Adrenal gland (tissue), 12 donors: Measurements from ENCODE around the gene ZDHHC5. TPM values are rescaled to one million over a fixed set of nuclear protein-coding genes. Genes with fewer than 3 reads are reported as not detected.
"Not testable (repeated sequence)": the region's sequence is repeated elsewhere in the genome, so short reads cannot be mapped to it uniquely, and the experiment has no call there.

Experiments
- DNase-seq, 7 donors: peaks; one replicate each; pipeline ENCODE4 v3.0.0-alpha.2; 2019 to 2020
- H3K27ac ChIP-seq, 5 donors: fragments of 200-600 bp; sonication (generic) in 4 of 5; 1 replicate in 3 of 5; 2 replicates in 2 of 5; pipeline versions ENCODE4 v1.5.1 to v1.8.0; 2016 to 2020; ENCODE audit warnings: mild to moderate bottlenecking in 1 of 5
- H3K27me3 ChIP-seq: fragments of 200-600 bp; 2 replicates; pipeline ENCODE4 v1.8.0; 2021
- H3K36me3 ChIP-seq, 2 donors: fragments of 200-600 bp; replicated peaks in 1 of 2; 1 replicate in 1 of 2; 2 replicates in 1 of 2; pipeline versions ENCODE4 v1.5.1 to v1.8.0; 2018 to 2022
- H3K4me1 ChIP-seq, 2 donors: fragments of 200-600 bp; replicated peaks in 1 of 2; 1 replicate in 1 of 2; 2 replicates in 1 of 2; pipeline versions ENCODE4 v1.5.1 to v1.8.0; 2018 to 2021
- H3K4me3 ChIP-seq, 4 donors: fragments of 200-600 bp; sonication (generic) in 3 of 4; one replicate each; pipeline ENCODE4 v1.5.1; 2016 to 2018
- H3K9me3 ChIP-seq, 3 donors: fragments of 200-600 bp; sonication (generic) in 1 of 3; replicated peaks in 1 of 3; 1 replicate in 2 of 3; 2 replicates in 1 of 3; pipeline versions ENCODE4 v1.5.1 to v1.8.0; 2016 to 2021
- POLR2A ChIP-seq, 2 donors: fragments of 450-650 bp; IDR thresholded peaks; one replicate each; pipeline ENCODE4 v1.6.1; 2017; ENCODE audit warnings: antibody characterized with exemption in 2 of 2, mild to moderate bottlenecking in 2 of 2, moderate library complexity in 1 of 2
- WGBS, 4 donors: extraction: QIAGEN DNeasy Blood & Tissue Kit in 2 of 4; methylation state at CpG; one replicate each; pipeline versions ENCODE4 v1.1.5 to v1.1.7; 2013 to 2017; 5-methylcytosine and 5-hydroxymethylcytosine counted together
- intact Hi-C, 2 donors: fragments of 100-400 bp; cut with DNase I; formaldehyde crosslinking; loops; one replicate each; pipeline versions ENCODE4 v1.14.1 to v1.15.0; 2022 to 2023
- polyA plus RNA-seq, 3 donors: library from polyadenylated mRNA; stranded (reverse); fragments of 200-250 nt in 2 of 3; fragments of 350-450 nt in 1 of 3; fragmentation: Illumina TruSeq in 1 of 3; extraction: RNeasy Lipid Tissue Mini Kit (QIAGEN cat#74804) in 1 of 3; gene quantifications; one replicate each; pipeline ENCODE4 v1.2.3, GENCODE V29; 2013 to 2014
- total RNA-seq, 9 donors: library from RNA; depleted of rRNA in 4 of 9; stranded (reverse); fragments of >200 nt in 4 of 9; fragments of 120-200 nt in 1 of 9; fragmentation: NEBNext Ultra II Directional in 1 of 9; extraction: Animal tissue kit (Norgen Biotek cat#: 25700) in 1 of 9; gene quantifications; one replicate each; pipeline versions ENCODE4 v1.1.0 to v1.2.4, GENCODE V29; 2013 to 2023
- TF ChIP-seq, protein P1 (sequence below), 6 experiments: fragments of 450-650 bp in 4 of 6; fragments of 200-600 bp in 2 of 6; sonication (generic) in 1 of 6; IDR thresholded peaks; 1 replicate in 5 of 6; 2 replicates in 1 of 6; pipeline versions ENCODE4 v1.5.1 to v1.8.0; 2016 to 2021; ENCODE audit warnings: antibody characterized with exemption in 6 of 6, mild to moderate bottlenecking in 2 of 6, moderate library complexity in 1 of 6
- donor health status: healthy with polysubstance abuse.
- donor health status: Bipolar disorder and iron deficiency.
- donor health status: DM: yes; HTN: yes; CAD: no.
- donor health status: DM: no; HTN: no; CAD: no.
- donor health status: DM: no; HTN: no; CAD: no.
- donor health status: DM: yes; HTN: yes; CAD: no.

ZDHHC5 gene
- total and polyA plus RNA-seq, 12 donors = 22.6 to 111 (median 46.3) TPM

DNA sequence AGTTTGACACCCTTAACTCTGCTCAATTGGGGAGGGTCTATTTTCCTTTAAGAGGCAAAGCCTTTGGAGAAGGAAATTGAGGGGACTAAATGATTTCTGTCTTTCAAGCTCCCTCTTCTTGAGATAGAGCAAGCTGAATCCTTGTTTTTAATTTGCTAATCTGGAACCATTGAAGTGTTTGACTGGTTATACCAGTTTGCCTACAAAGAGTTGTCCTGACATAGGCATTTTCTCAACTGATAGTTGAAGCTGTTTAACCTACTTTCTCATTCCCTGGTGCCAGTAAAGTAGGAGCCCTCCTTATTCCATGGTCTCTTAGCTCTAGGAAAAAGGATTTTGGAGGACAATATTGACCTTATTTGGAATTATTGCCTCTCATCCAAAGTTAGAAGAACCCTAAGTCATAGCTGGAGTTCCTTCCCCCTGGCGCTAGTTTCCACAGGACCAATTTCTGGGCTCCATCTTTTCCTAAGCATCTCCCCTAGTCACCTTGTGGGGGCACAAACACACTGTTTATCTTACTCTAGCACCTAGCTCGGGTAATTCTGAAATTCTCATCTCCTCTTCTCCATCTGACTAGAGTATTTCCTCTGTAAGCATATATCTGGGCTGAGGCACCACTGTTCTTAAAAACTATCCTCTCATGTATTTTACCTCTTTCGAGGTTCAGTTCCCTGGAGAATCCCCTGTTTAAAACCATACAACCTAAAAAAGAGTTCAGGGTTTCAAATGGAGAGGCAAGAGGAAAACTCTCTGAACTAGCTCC lies 7.4 kb downstream of the ZDHHC5 start:
- 86 to 94% (median 93%) methylated on average over 3 of the region's 3 CpGs for WGBS, 4 donors
- H3K4me3 ChIP-seq = no peak overlapping the region
- TF ChIP-seq POLR2A (IDR thresholded peaks at IDR 0.05) = no peak
- TF ChIP-seq, protein P1, sequence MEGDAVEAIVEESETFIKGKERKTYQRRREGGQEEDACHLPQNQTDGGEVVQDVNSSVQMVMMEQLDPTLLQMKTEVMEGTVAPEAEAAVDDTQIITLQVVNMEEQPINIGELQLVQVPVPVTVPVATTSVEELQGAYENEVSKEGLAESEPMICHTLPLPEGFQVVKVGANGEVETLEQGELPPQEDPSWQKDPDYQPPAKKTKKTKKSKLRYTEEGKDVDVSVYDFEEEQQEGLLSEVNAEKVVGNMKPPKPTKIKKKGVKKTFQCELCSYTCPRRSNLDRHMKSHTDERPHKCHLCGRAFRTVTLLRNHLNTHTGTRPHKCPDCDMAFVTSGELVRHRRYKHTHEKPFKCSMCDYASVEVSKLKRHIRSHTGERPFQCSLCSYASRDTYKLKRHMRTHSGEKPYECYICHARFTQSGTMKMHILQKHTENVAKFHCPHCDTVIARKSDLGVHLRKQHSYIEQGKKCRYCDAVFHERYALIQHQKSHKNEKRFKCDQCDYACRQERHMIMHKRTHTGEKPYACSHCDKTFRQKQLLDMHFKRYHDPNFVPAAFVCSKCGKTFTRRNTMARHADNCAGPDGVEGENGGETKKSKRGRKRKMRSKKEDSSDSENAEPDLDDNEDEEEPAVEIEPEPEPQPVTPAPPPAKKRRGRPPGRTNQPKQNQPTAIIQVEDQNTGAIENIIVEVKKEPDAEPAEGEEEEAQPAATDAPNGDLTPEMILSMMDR (IDR thresholded peaks at IDR 0.05) = no peak
- no peak overlapping the region for H3K27ac ChIP-seq
- no peaks in the 10 kb centered on the region for H3K27me3 ChIP-seq
- no peak for DNase-seq
- intact Hi-C loops = no loop called here
- peaks cover 0 to 39% of the 10 kb centered on the region in 2 donors for H3K36me3 ChIP-seq
- no peaks in the 10 kb centered on the region for H3K9me3 ChIP-seq
- H3K4me1 ChIP-seq = peaks cover 3 to 21% of the 10 kb centered on the region in 2 donors

DNA sequence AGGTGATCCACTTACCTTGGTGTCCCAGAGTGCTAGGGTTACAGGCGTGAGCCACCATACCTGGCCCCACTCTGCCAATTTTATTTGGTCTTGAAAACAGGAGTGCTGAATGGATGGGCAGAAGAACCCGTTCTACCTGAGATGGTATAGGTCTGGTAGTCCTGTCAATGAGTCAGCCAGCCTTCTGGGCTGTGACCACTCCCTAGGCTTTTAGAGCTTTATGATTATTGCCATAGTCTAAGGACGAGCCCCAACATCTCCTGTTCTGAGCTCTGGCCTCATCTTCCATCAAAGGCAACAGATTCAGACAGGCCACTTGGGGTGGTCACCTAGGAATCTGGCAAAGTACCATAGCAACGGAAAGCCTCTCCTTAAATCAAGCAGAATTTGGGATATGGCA lies 11.5 kb downstream of the ZDHHC5 start:
- no peak overlapping the region for H3K4me3 ChIP-seq
- H3K9me3 ChIP-seq = no peaks in the 10 kb centered on the region
- peaks cover 0 to 38% of the 10 kb centered on the region in 2 donors for H3K36me3 ChIP-seq
- intact Hi-C loops = no loop called here
- H3K4me1 ChIP-seq = peaks cover 7 to 30% of the 10 kb centered on the region in 2 donors
- H3K27ac ChIP-seq = peak overlapping the region in 1 of 5 donors; percentile 16
- no peaks in the 10 kb centered on the region for H3K27me3 ChIP-seq
- no peak for DNase-seq
- 91 to 100% (median 96%) methylated on average over 3 to 4 of the region's 4 CpGs for WGBS, 4 donors
- TF ChIP-seq, protein P1 (IDR thresholded peaks at IDR 0.05) = no peak
- TF ChIP-seq POLR2A (IDR thresholded peaks at IDR 0.05) = no peak

DNA sequence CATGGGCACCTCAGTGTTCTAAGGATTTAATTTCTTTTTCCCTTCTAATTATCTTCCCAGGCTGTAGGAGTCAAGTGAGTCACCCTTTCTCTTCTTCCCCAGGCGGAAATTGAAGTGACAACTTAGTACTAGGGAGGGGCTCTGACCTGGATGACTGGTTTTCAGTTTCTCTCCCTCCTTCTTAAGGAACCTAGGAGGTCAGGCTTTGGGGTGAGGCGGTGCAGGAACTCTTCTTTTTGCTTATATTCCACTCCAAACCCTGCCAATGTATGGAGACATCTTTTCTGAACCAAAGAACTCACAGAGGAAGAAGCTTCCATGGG lies 12.6 kb downstream of the ZDHHC5 start:
- Histone ChIP-seq H3K4me3 (no peak overlapping the region), H3K27ac (no peak overlapping the region), H3K4me1 (peaks cover 7 to 30% of the 10 kb centered on the region in 2 donors), H3K9me3 (no peaks in the 10 kb centered on the region), H3K27me3 (no peaks in the 10 kb centered on the region), H3K36me3 (peaks cover 0 to 47% of the 10 kb centered on the region in 2 donors)
- WGBS, 4 donors = 60 to 79% (median 71%) methylated on average over 2 of the region's 2 CpGs
- intact Hi-C loops = no loop called here
- no peak for DNase-seq
- TF ChIP-seq, protein P1 (IDR thresholded peaks at IDR 0.05) = no peak
- TF ChIP-seq POLR2A (IDR thresholded peaks at IDR 0.05) = no peak

DNA sequence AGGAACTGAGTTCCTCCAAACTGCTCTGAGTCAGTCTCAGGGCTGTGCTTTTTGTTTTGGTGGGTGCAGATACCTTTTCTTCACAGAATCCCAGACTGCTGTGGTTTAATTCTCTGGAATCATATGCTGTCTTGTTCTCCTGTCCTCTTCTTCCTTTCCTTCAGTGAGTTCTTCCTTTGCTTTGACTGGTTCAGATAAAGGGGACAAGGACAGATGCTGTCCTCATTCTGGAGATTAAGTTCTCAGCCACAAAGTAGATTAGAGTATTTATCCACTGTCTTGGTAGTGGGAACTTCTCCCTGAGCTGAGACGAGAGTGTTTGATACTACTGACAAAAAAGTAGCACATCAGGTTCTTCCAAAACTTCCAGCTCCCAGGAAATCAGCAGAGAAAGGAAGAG lies 13.3 kb downstream of the ZDHHC5 start:
- TF ChIP-seq, protein P1 (IDR thresholded peaks at IDR 0.05) = no peak
- no peak for TF ChIP-seq POLR2A (IDR thresholded peaks at IDR 0.05)
- H3K4me1 ChIP-seq = peaks cover 7 to 30% of the 10 kb centered on the region in 2 donors
- H3K27me3 ChIP-seq = no peaks in the 10 kb centered on the region
- H3K27ac ChIP-seq = no peak overlapping the region
- 29 to 48% (median 41%) methylated on average over 1 of the region's 1 CpG for WGBS, 4 donors
- H3K36me3 ChIP-seq = peaks cover 0 to 47% of the 10 kb centered on the region in 2 donors
- no peak overlapping the region for H3K4me3 ChIP-seq
- intact Hi-C loops = no loop called here
- H3K9me3 ChIP-seq = no peaks in the 10 kb centered on the region
- DNase-seq = no peak

DNA sequence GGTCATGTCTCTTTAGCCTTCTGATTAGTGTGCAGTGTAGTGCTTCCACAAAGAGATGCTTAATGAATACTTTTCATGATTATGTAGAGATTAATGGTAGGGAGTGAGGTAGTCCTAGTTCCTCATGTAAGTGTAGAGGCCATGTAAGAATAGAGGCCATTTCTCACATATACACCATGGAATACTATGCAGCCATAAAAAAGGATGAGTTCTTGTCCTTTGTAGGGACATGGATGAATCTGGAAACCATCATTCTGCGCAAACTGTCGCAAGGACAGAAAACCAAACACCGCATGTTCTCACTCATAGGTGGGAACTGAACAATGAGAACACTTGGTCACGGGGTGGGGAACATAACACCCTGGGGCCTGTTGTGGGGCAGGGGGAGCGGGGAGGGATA lies 22.6 kb downstream of the ZDHHC5 start:
- peaks cover 0 to 93% of the 10 kb centered on the region in 2 donors for H3K36me3 ChIP-seq
- H3K4me3 ChIP-seq, DNase-seq, H3K27ac ChIP-seq, intact Hi-C loops, H3K27me3 ChIP-seq, H3K4me1 ChIP-seq, H3K9me3 ChIP-seq: not testable (repeated sequence)
- WGBS, 4 donors = 96 to 98% (median 98%) methylated on average over 5 of the region's 5 CpGs
